HG02678 (cell line): ENCODE measurements around the gene RPGRIP1L.

Experiments
- ATAC-seq: cut with Tn5 transposase; IDR thresholded peaks from one replicate; pipeline ENCODE4 v1.9.1; 2021; ENCODE audit warnings: mild to moderate bottlenecking, moderate library complexity; ENCODE audit not compliant: unreplicated experiment

Gene RPGRIP1L

DNA sequence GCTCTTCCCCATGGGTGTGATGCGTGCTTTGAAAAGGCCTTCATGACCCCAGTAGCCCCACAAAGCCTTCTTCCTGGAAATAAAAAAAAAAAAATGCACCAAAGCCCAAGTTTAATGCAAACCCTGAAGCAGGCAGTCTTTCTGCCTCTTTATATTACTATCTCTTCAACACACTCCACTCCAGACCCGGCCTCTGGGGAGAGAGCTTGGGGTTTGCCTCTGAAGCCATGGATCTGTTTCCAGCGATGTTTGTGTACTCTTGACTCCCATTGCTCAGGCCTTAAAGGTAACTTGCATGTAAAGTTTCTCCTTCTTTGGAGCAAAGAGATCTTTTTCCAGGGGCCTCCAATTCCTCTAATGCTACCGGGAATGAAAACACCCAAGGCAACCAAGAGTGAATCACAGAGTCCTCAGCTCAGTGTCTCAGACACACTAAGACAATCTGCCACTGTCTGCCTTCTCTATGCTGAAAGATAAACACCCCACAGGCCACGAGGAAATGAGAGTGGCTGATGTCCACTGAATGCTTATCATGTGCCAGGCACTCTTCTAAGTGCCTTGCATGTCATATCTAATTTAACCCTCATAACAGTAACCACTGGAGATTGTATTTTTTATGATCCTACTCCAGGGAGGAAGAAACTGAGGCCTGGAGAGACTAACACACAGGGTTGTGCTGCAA is 144.2 kb downstream of the RPGRIP1L start:
- no peak for ATAC-seq

- ATAC-seq: no peak
These were observed 144.9 kb downstream of the RPGRIP1L start for GRCh38 chr16:53558710-53559109.

DNA sequence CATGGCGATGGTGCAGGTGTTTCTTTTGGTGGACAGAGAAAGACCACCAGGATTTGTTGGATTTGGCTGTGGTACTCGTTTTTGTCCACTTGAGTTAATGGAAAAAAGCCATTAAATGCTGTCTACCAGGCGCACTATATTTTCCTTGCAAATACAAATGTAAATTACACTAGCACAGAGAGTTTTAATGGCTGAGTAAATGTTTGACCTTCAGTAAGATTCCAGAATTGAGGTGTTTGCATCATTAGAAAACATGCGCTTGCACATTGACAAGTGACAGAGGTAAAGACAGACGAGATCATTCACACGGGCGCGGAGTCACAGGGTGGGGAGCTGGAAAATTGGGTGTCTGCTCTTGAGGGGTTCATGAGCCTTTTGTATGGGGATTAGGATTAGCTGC is 147.1 kb downstream of the RPGRIP1L start:
- ATAC-seq: no peak

DNA sequence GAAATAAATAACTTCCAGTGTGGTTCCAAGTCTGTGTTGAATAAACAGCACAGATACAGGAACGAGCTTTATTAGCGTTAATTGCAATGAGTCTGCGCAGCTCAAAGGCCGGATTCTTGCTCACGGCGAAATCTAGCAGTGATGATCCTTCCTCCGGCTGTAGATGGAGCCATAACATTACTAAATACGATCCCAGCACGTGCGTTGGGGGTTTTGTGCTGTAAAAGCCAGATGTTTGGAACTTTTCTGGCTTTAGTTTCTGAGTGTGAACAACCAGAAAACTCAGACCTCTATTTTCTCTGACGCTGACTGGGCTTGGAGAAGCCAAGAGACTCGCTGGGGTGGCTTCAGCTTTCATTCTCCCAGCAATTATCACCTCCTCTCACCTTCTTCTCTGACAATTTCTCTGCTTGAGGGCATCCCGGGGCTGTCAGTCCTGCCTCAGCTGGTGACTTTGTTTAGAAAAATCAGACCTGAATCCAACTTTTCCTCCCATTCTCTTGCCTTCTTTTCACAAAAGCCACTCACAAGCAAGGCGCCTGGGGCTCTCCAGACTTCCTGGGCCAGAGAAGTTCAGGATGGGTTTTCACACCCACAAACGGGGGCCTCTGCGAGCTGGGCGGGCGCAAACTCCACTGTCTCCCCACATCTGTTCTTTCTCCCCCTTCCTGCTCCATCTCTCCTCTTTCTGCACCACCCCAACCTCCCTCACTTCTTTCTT is 153.5 kb downstream of the RPGRIP1L start:
- ATAC-seq: peak; percentile 82
